HG02642 (cell line): ENCODE results near the gene GPRIN1.

Source experiments
- ATAC-seq: cut with Tn5 transposase; IDR thresholded peaks from one replicate; pipeline ENCODE4 v1.9.1; 2021; ENCODE audit warnings: mild to moderate bottlenecking; ENCODE audit not compliant: unreplicated experiment, poor library complexity

The GPRIN1 gene

DNA sequence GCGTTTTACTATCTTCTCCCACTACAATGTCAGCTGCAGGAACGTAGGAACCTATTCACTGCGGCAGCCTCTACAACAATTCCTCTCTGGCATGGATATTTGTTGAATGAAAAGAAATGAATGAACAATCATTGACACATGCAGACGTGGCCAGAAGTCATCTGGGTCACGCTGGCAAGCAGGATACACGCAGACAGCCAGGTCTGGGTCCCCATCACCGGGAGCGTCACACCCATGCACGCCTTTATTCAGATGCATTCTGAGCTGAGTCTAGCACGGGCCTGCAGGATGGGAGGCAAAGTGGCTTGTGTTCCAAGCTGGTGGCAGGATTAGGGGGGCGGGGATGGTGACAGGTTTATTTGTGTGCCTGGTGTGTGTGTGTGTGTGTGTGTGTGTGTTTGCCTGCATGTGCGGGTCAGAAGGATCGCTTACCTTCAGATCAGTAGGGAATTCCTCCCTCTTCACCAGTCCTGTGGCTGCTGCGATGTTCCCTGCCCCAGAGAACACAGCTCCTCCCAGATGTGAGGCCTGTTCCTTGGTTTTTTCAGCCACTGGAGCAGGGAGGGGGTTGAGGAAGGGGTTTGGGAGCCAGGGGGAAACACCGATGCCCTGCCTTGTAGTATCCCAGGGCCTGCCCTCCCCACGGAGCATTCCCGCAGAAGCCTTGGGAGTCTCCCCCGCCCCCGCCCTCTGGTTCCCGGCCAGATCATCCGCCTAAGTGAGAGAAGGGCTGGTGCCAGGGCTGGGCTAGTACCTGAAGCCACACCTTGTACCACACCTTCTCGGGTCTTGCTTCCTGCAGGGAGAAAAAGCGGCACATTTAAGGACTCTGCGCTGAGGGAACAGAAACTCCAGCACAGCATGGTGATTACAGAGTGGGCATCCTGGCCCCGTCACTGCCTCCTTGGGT, 16.3 kb upstream of the GPRIN1 start:
- ATAC-seq = no peak

DNA sequence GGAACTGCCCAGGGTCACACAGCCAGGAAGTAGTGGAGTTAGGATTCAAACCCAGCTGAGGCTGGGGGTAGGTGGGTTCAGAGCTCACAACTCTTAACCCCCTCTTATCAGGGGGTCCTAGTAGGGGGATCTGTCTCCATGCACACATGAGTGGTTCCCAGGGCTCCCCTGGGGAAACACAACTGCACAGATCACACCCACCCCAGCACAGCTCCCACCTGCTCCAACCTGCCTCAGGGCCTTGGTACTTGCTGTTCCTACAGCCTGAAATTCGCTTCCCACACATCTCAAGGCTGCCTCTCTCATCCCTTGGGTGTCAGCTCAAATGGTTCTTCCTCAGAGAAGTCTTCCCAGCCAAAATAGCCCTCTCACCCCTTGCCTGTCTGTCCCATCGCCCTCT, 15.6 kb upstream of the GPRIN1 start:
- no peak for ATAC-seq

DNA sequence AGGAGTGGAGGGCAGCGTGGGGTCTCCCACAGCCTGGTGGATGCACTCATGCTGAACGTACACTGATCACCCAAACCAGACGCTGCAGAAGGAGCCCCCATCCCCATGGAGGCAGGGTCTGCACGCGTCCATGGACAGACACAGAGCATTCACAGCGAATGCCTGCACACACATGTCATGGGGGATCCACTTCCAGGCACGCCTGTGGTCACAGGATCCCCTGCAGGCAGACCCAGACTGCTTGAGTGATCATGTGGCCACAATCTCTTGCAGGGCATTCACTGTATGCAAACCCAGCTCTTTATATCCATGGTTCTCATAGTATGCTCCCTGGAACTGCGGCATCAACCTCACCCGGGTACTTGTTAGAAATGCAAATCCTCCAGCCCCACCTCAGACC, 15.0 kb upstream of the GPRIN1 start:
- ATAC-seq = no peak

DNA sequence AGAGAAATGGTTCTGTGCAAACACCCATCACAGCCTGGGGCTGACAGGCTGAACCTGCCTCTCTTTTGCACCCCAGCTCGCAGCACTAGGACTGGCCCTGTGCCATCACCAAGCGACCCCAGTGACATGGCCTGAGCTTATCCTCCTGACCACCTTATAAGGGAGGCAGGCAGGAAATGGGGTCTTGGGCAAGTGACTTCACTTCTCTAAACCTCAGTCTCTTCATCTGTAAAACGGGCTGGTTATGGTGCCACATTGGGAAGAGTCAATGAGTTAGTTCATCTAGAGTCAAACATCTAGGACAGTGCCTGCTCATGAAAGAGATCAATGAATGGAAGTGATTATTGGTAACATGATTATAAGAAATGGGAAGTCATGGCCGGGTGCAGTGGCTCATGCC, 14.2 kb upstream of the GPRIN1 start:
- no peak for ATAC-seq

DNA sequence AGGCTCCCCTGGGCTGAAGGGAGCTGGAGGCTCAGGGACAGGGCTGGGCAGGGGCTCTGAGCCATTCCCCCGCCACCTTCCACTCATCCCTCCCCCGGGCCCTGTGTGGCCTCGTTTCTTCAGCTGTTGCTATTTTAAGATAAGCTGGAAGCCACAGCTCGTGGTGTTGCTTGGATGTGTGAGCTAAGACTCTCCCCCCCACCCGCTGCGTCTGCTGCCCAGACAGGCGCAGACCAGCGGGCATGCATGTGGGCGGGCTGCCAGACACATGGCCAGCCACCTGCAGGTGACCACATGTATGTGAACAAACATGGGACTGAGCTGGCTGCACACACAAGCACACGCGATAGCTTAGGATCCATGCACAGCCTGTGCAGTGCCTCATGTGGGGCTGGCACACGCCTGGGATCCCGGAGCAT, 11.7 kb upstream of the GPRIN1 start:
- no peak for ATAC-seq

DNA sequence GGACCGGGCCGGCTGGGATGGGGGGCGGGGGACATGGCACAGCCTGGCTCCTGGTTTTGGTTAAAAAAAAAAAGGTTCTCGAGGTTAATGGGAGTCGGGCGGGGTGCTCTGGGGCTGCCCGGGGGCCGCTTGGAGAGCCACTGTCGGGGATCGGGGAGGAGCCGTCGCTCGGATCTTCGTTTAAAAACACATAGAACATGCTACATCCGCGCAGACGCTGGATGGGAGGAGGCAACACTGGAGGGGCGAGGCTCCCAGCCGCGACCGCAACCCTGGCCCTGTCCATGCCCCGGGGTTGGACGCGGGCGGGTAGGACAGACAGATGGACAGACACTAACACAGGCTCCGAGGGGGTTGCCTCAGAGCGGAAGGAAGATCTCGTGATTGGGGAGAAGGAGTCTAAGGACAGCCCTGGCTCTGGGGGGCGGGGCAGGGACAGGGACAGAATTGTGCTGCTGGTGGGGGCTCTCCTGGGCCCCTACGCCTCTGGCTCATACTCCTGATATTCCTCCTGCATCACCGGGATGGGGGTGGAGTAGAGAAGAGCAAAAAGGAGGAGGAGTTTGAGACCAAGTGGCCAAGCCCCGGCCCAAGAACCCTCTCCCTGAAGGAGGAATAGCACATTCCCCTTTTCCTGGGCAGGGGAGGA, 10.5 kb upstream of the GPRIN1 start:
- no peak for ATAC-seq

DNA sequence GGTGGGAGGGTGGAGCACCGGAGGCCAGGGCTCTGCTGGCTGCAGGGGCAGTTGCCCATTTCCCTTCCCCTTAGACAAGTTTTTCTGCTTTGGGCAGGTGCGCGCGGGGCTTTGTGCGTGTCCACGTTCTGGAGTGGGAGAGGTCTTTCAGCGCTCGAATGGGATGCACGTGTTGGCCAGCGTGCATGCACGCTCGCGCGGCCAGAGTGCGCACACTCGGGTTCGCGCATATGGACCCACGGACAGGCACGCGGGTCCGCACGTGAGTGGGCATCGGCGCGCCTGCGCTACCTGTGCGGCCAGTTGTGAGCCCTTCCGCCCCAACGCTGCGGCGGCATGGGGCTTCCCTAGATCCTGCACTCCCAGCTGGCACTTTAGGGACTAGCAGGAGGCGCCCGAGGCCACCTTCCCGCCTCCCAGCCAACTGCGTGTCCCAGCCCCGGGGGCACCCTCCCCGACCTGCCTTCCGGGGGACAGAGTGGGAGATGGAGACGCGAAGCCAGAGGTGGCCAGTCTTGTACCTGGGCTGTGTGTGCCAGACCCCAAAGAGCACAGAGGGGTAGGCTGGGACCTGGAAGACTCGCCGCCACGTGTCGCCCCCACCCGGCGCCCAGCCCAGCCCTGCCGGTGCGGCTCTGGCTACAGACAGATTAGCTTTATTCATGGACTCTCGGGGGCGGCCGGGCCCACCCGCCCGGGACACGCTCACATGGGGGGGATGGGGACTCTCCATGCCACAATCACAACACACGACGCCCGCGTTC, 9.8 kb upstream of the GPRIN1 start:
- no peak for ATAC-seq

DNA sequence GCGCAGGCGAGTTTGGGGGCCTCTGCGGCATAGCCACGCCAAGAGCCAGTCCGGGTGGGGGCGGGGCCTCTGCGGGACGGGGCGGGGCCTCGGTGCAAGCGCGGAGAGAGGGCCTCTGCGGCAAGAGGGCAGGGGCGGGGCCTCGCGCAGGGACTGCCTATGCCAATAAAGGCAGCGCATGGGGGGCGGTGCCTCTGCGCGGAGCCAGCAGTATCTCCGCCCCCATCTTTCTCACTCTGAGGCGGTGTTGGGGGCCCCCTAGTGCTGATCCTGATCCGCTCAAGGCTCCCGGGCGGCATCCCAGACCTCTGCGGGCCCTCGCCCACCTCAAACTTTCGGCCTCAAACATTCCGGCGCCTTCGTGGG, 9.2 kb upstream of the GPRIN1 start:
- peak; percentile 63 for ATAC-seq

DNA sequence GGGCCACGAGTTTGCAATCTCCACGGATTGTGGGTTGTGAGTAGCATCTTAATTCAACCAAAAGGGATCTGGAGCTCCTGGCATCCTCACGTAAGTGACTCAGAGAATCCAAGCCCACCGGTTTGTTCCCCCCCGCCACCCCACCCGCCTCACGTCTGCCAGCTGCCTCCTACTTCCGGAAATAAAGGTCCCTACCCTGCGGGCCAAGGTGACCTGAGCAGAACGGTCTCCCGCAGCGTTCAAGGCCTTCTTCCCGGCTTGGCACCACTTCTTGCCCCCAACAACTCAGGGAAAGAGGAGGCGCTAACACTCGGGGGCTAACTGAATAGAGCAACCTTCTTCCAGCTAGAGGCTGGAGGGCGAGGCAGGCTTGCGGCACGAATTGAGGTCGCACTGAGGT, 8.8 kb upstream of the GPRIN1 start:
- ATAC-seq = no peak

DNA sequence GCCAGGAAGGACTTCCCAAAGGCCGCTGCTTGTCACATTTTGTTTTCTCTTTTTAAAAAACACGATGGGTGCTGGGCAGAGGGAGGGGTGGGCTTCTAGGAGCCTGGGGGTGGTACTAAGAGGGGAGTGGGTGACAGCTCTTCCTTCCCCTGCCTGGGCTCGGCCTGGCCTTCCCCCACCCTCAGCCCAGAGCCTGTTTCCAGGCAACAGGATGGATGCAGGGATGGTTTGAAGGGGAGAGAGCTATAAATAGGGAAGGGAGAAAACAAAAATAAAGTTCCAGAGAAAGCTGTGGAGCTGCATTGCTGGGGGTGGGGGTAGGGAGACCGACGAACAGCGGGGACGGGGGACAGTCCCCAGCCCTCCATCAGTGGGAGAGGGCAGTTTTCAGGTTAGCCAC, 6.6 kb upstream of the GPRIN1 start:
- no peak for ATAC-seq

DNA sequence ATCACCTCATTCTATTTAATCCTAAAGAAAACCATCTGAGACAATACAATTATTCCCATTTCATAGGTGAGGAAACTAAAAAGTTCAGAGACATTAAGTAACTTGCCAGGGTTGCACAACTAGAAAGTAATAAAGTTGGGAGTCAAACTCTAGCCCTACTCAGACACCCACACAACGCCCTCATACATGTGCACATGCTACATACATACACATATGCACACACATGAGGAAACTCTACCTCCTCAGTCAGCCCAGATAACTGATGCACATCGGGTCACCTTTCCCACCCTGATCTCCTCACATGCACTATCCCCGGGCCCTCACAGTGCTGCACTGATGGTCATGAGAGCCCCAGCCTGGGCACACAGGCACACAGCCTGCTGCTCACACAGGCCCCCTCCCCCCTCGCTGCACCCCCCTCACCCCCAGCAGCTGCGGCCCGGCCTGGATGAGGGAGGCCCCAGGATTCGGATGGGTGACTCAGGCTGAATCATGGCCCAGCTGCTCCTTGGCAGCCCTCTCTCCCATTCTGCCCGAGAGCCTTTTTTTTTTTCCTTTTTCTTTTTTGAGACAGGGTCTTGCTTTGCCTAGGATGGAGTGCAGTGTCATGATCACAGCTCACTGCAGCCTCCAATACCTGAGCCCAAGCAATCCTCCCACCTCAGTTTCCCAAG, 5.0 kb upstream of the GPRIN1 start:
- no peak for ATAC-seq

DNA sequence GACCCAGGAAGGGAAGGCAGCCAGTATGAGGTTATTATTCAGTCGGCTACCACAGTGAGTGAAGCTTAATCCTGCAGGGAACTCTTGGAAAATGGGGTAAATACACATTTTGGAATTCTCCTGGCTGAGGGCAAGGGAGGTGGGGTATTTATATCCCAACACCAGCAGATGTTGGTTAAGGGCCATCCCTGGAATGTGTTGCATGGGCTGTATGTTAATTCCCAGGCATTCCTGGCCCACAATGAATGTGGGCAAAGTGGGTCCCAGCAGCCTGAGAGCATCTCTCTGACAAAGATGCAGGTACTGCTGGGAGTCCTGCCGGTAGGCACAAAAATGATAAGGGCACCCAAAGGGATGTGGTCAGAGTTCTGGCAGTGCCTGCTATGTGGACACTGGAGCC, 2.9 kb upstream of the GPRIN1 start:
- no peak for ATAC-seq

DNA sequence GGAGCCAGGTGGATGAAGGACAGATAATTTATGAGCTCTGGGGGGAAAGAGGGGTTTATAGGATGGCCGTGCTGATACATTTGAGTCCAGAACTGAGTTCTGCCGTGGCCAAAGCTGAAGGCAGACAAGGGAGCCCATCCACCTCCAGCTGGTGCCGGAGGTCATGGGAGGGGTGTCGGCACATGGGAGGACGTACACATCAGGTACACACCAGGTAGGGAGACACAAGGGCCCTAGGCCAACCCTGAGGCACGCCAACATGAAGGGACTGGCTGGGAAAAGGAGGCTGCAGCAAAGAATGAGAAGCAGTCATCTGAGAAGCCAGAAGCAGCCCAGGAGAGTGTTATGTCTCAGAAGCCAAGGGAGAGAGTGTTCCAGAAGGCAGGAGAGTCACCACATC, 2.1 kb upstream of the GPRIN1 start:
- no peak for ATAC-seq

DNA sequence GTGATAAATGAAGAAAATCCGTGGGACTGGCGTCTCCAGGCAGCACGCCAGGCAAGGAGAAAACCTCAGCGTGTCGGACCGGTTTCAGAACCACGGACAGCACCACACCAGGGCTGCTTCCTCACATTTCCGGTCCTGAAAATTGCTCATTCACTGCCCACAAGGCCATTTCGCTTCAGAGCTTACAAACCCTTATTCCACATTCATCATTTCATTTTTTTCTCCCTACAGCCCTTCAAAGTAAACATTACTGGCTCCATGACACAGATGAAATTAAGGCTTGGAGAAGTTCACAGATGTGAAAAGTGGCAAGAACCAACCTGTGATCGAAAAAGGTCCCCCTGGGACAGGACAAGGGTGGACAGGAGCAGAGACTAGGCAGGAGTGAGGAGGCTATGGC, 1.5 kb upstream of the GPRIN1 start:
- no peak for ATAC-seq

DNA sequence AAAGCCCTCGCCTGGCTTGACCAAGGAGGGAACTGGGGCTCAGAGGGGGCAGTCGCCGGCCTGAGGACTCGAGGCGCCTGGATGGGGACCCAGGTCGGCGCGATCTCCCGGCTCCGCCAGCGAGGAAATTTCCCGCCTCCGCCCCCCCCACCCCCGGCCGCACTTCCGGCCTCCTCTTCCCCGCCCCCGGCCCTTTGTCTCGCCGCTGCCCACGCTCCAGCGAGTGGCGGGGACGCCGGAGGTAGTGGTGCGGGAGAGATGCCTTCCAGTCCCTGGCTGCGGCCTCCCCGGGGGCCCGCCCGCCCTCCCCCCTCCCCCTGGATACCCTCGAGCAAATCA, 448 bp upstream of the GPRIN1 start:
- no peak for ATAC-seq

DNA sequence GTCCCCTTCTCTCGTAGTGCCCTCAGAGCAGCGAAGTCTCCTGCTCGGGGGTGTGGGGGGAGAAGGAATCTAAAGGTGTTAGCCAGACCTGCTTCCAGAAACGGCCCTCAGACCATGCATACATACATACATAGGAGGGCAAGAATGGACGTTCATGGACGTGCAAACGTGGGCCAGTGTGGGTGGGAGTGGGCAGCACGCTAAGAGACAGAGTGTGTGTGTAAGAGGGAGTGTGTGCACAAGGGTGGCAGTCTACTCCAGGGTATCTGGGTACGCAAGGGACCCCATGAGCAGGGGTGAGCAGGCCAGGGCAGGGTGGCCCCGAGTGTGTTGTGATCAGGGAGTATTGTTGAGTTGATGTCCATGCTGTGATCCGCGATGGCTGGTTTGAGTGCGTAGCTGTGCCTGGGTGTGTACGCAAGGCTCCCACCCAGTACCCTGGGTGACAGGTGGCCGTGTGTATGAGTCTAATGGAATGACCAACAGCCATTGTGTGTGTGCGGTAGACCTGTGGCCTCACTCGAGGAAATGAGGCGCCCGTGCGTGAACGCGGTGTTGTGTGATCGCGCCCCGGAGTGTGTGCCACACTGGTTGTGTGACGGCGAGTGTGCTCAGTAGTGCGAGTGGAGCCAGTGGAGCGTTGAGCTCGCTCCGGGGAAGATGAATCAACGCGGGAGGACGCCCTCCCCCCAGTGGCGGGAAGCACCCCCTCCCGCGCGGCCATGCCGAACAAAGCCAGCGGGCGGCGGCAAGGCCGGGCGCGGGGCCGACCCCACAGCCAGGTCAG, 826 bp downstream of the GPRIN1 start:
- ATAC-seq = no peak

DNA sequence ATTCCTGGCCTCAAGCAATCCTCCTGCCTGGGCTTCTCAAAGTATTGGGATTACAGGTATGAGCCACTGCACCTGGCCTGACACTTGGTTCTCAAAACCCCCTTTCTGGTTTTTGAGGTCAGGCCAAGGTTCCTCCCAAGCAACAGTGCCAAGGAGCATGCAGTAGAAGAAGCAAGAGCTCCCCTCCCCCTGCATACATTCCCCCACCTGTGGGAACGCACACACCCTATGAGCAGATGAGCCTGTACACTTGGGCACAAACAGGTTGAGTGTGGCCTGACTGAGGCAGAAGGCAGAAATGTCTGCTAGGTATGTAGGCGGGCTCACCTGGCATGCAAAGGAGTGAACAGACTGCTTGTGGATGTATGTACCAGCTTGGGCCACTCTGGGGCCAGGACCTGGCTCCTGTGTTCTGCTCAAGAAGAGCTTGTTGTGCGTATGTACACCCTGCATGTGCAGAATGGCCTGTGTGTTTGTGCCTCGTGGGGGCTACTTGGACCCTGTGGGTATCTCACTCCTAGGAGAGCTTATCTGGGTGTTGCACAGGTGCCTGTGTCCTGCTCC, 1.7 kb downstream of the GPRIN1 start:
- ATAC-seq = no peak

DNA sequence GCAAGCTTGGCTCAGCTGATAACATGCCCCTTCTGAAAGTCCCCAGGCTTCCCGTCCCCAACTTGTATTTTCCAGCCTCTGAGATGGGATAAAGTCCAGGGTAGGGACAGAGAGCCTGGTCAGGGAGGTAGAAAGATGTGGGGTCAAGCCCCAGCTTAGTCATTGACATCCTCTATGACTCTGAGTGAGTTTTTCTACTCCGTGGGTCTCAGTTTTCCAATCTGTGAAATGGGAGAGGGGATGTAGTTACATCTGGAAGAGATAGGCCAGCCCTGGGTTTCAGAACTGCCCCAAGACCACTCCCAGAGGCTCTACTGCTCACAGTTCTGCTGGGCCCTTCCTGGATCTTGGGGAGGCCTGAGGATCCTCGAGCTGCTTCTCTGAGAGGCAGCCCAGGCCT, 3.1 kb downstream of the GPRIN1 start:
- ATAC-seq = no peak

DNA sequence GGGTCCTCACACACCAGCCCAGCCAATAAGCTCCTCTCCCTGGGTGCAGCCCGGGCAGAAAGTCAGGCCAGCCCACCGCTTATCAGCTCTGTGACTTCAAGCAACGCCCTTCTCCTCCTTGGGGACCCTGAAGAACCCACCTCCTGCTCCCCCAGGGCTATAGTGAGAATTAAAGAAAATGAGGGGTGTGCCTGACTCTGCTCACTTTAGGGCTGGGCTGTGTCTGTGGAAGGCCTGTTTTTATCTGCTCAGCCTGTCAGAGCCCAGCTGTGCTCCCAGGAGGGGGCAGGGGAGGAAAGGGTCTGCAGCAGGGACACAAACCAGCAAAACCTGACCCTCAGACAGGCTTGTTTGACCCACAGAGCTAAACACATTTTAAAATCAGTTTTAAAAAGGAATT, 3.9 kb downstream of the GPRIN1 start:
- no peak for ATAC-seq

DNA sequence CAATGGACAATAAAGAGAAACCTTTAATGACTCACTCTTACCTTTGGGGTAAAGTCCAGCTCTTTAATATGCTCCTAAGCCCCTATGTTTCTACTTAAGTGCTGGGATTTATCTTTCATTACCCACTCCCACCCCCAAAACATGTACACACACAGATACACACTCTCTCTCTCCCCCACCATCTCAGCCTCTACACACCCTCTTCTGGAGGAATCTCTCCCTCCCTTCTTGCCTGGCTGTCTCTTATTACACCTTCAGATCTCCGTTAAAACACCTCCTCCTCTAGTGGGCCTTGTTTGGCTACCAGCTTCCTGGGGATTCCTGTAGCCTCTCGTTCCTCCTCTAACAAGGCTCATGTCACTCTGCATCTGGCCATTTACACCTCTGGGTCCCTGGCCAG, 6.9 kb downstream of the GPRIN1 start:
- no peak for ATAC-seq
